ENCODE data around the gene TMEM252.

DNA sequence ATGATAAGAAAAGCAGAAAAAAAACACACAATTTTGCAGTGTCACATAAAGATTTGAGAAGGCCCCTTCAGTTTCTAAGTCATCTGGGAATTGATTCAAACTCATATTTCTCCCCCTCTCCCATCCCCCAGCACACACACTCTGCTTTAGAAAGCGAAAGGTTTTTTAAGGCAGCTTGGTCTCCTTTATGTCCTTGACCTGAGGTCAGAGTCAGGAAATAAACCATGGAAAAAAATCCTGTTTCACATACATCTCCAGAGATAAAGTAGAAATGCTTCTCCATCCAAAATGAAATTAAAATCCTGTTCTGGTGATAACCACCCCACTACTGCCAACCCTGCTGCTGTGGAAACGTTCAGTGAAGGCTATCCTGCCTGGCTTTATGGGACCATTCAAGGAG lies 52.6 kb downstream of the TMEM252 start:
- TF ChIP-seq, protein P1, sequence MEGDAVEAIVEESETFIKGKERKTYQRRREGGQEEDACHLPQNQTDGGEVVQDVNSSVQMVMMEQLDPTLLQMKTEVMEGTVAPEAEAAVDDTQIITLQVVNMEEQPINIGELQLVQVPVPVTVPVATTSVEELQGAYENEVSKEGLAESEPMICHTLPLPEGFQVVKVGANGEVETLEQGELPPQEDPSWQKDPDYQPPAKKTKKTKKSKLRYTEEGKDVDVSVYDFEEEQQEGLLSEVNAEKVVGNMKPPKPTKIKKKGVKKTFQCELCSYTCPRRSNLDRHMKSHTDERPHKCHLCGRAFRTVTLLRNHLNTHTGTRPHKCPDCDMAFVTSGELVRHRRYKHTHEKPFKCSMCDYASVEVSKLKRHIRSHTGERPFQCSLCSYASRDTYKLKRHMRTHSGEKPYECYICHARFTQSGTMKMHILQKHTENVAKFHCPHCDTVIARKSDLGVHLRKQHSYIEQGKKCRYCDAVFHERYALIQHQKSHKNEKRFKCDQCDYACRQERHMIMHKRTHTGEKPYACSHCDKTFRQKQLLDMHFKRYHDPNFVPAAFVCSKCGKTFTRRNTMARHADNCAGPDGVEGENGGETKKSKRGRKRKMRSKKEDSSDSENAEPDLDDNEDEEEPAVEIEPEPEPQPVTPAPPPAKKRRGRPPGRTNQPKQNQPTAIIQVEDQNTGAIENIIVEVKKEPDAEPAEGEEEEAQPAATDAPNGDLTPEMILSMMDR (IDR thresholded peaks at IDR 0.05; ENCODE audit: low read depth, low read length, missing input control): no peak
- TF ChIP-seq TAF1 (conservative IDR thresholded peaks at IDR 0.05): no peak
- TF ChIP-seq, protein P2, sequence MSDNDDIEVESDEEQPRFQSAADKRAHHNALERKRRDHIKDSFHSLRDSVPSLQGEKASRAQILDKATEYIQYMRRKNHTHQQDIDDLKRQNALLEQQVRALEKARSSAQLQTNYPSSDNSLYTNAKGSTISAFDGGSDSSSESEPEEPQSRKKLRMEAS (IDR thresholded peaks at IDR 0.05): no peak
- TF ChIP-seq RXRA (IDR thresholded peaks at IDR 0.05): peak in 1 of 2 donors; percentile 19
